Activated effector memory CD4-positive, alpha-beta T cell treated with Interleukin-2 at 50 U/mL for 16 hours (primary cell): ENCODE data around the gene BMPER.
A peak's percentile ranks its signal among the peaks of the same experiment; 100 is the strongest.

Source experiments
- DNase-seq: peaks from one replicate; pipeline ENCODE4 v3.0.0-alpha.2; 2020

Gene BMPER

GRCh38 chr7:33892945-33893344 is 12.4 kb upstream of the BMPER start:
- no peak for DNase-seq

GRCh38 chr7:33893377-33893776 is 12.0 kb upstream of the BMPER start:
- no peak for DNase-seq

GRCh38 chr7:33895025-33895804 is 10.1 kb upstream of the BMPER start:
- peak; percentile 46 for DNase-seq

GRCh38 chr7:33900501-33900900 is 4.8 kb upstream of the BMPER start:
- DNase-seq = no peak

GRCh38 chr7:33901199-33901598 is 4.1 kb upstream of the BMPER start:
- DNase-seq = no peak

- DNase-seq = no peak
Observed at GRCh38 chr7:33901847-33902246, 3.5 kb upstream of the BMPER start.

GRCh38 chr7:33902746-33903145 is 2.6 kb upstream of the BMPER start:
- DNase-seq = no peak

- no peak for DNase-seq
Observed at GRCh38 chr7:33903791-33904680, 1.3 kb upstream of the BMPER start.

- DNase-seq = no peak
Observed at GRCh38 chr7:33904681-33905388, 504 bp upstream of the BMPER start.

GRCh38 chr7:33906697-33907096 is 1.4 kb downstream of the BMPER start:
- DNase-seq = no peak

- no peak for DNase-seq
Observed at GRCh38 chr7:33907625-33908024, 2.3 kb downstream of the BMPER start.

- no peak for DNase-seq
Observed at GRCh38 chr7:33909318-33909717, 4.0 kb downstream of the BMPER start.

- no peak for DNase-seq
Observed at GRCh38 chr7:33909755-33910154, 4.4 kb downstream of the BMPER start.

- no peak for DNase-seq
Observed at GRCh38 chr7:33910756-33911155, 5.4 kb downstream of the BMPER start.

- no peak for DNase-seq
Observed at GRCh38 chr7:33916357-33917081, 11.2 kb downstream of the BMPER start.

GRCh38 chr7:33917661-33918060 is 12.3 kb downstream of the BMPER start:
- no peak for DNase-seq

- DNase-seq = no peak
Observed at GRCh38 chr7:33918438-33919143, 13.3 kb downstream of the BMPER start.

- DNase-seq = no peak
Observed at GRCh38 chr7:33919449-33919848, 14.1 kb downstream of the BMPER start.

GRCh38 chr7:33921216-33921938 is 16.0 kb downstream of the BMPER start:
- no peak for DNase-seq

GRCh38 chr7:33922820-33923219 is 17.5 kb downstream of the BMPER start:
- no peak for DNase-seq
